Smooth muscle cell of the brain vasculature (primary cell): ENCODE data around the gene THSD4.
"Not testable (repeated sequence)": the region's sequence is repeated elsewhere in the genome, so short reads cannot be mapped to it uniquely, and the experiment has no call there.

Experiments
- DNase-seq: peaks from one replicate; pipeline ENCODE4 v3.0.0-alpha.2; 2012; ENCODE audit warnings: low read depth, low spot score

THSD4 gene

DNA sequence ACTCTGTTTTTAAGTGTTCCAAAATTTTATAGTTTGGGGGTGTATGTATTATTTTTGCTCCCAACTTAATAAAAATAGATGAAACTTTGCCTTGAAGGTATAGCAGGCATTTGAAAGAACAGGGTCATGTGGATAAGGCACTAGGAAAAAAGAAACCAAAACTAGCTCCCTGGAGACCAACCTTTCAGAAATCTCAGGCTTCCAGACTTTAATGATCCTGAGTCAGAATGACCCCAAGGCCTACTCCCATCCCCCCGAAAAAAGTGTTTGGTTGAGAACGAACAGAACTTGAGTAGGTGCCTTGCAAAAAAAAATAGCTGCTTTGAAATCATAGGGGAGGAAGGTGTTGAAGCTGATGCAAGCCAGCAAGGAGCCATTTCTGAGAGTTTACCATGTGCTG lies 309.5 kb downstream of the THSD4 start:
- DNase-seq: no peak

DNA sequence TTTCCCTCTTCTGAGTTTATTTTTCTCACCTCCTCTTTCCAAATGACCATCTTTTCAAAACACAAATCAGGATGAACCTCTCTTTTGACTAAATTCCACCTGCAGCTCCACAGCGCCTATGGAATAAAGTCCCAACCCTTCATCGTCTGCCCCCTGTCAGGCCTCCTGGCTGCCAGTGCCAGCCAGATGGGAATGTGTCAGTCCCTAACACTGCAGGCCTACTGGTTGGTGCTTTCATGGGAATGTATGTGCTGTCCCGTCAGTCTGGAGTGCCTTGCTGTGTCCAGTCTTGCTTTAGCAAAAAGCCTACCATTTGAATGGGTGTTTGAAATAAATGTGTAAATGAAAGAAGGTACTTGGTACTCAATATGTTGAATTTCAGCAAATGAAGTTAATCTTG lies 310.1 kb downstream of the THSD4 start:
- DNase-seq: no peak

DNA sequence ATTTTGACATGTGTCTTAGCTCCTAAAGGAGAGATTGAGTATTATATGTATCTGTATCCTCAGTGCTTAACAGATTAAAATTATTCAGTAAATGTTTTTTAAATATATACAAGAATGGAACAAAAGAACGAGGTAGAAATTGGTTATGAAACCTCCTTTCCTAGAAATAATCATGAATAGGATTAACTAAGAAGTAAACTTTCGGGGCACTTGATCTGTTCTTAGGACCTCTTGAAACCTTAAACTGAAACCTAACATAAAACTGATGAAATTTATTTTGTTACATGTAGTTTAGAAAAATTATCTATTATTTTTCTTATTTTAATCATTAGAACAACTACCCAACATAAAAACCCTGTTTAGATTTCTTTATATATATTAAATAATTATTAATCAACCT lies 311.5 kb downstream of the THSD4 start:
- DNase-seq: no peak

DNA sequence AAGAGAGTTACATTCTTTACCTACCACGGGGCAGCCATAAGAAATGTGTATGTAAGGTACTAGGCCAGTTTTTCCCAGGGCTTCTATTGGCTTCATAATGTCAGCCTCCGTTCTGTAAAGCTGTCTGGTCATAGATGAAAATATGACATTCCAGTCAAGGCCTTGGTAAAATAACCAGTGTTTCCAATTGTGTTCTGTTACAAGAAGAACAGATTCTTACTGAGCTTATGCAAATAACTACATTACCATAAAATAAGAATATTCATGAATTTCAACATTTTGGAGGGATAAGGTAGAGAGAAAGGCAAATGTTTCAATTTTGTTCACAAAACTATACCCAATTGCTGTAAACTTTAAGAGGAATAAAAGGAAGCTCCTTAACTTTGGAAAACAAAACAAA lies 315.5 kb downstream of the THSD4 start:
- no peak for DNase-seq

DNA sequence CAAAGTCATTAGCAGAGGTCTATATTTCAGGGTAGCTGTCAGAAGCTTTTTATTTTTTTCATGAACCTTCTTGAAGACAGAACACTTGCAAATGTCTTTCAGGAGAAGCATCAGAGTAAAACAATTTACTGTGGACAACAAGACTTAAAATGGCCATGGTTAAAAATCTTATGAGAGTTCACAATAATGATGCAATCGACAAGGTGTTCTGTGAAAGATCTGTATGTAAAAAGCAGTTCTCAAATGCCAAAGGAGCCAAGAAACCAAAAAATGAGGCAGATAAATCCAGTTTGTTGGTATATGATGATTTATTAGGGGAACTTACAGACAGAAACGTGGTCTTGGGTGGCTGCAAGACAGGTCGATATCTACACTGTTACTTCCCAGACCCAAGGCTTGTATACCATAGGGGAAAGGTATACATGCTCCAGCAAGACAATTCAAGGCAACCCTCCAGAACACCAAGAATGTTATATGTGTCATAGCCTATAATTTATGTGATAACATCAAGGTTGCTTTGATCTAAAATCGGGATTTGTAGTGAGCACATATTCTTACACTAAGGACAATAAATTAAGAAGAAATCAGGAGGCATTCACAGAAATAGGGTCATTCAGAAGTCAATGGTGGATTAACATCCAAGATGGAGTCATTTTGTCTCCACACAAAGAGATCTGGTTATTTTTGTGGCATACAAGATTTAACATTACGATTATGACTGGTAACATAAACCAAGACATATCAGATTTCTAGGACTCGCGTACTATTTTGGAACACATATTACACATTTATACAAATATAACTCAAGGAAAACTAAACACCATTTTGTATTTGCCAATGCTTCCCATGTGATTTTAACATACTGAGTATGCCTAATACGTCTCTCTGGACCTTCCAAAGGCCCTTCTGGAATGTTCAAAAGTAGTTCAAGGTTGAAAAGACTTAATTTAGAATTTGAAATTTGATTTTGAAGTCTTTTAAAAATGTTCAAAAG lies 316.4 kb downstream of the THSD4 start:
- DNase-seq: no peak

DNA sequence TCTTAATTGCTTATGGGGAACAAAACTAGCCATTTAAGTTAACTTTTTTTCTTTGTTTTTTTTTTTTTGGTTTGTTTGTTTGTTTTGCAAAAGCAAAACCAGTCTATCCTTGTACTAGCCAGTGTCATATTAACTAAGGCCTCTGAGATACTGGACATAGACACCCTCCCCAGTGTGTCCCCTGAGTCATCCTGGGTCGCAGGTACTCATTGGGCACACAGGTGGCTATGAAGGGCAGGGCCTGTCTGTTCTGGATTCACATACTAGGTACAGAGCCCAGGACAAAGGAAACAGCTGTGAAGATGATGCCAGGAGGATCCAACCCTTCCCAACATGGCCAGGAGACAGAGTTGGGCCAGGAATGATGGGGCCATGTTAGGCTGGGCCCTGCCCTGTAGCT lies 318.1 kb downstream of the THSD4 start:
- no peak for DNase-seq

DNA sequence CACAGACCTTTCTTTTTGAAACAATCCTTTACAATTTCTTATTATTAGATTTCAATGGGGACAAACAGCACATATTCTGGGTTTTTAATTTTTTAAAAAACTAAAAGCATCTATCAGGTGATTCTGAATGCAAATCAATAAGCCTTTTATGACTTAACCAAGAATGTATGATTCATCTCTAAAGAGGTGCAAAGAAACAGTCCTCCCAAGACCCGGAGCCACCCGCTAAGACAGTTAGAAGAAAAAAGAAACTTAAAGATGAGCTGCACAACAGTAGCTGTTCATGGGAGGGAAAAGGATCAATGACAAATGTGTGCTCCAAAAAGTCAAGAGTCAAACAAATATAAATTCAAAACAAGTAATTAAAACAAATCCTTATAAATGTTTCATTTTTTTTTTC lies 319.5 kb downstream of the THSD4 start:
- no peak for DNase-seq

DNA sequence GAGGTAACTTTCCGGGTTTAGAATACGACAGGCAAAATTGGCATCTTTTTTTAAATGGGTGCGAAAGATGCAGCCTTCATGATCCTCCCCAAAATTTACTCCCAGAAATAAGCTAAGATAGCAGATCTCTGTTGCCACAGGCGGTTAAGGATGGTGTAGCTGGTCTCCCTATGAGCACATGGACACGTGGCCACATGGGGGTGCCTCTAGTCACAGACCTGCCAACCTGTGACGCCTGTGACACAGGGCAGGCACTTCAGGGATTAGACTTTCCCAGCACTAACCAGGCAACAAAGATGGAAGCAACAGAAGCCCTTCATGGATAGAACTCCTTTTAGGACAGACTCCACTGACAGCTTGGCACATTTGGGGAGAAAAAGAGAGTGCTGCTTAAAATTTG lies 320.3 kb downstream of the THSD4 start:
- DNase-seq: no peak

DNA sequence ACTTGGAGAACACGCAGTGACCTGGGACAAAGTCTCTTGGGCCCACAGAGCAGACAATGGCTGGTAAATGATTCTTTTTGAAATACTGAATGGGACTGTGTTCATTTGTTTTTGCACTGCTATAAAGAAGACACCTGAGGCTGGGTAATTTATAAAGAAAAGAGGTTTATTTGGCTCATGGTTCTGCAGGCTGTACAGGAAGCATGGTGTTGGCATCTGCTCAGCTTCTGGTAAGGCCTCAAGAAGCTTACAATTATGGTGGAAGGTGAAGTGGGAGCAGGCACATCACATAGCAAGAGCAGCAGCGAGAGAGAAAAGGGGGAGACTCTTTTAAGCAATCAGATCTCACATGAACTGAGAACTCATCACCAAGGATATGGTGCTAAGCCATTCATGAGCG lies 321.6 kb downstream of the THSD4 start:
- no peak for DNase-seq

DNA sequence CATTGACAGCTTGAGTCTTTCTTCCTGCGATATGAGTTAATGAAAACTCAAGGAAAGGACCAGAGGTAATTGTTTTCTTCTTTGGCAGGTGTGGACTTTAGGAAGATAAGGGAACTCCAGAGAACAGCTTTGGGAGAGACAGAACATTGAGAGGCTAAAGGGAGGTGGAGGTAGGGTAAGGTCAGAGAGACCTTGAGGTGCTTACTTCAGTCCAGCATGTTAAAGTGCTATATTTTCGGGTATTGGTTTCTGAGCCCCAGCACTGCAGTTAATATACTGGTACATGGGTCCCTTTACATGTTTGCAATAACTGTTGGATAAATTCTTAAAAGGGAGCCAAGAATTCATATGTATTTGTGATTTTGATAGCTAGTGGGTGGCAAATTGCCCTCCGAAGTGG lies 322.1 kb downstream of the THSD4 start:
- no peak for DNase-seq

DNA sequence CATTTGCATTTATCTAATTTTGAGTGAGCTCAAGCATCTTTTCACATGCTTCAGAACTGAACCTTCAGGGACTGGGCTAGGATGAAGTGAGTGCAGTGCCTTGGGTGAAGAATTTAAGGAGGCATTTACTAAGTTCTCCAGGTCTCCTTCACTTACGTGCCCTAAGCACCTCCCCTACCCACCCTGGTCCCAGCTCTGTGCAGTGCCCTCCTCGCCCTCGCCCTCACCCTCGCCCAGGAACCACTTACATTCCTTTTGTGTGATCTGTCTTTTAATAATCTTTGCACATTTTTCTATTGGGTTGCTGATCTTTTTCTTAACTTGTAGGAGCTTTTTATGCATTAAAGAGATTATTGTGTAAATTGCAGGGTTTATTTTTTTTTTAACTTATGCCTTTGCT lies 322.6 kb downstream of the THSD4 start:
- no peak for DNase-seq

DNA sequence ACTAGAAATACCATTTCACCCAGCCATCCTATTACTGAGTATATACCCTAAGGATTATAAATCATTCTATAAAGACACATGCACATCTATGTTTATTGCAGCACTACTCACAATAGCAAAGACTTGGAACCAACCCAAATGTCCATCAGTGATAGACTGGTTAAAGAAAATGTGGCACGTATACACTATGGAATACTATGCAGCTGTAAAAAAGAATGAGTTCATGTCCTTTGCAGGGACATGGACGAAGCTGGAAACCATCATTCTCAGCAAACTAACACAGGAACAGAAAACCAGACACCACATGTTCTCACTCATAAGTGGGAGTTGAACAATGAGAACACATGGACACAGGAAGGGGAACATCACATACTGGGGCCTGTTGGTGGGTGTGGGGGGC lies 324.2 kb downstream of the THSD4 start:
- not testable (repeated sequence) for DNase-seq

DNA sequence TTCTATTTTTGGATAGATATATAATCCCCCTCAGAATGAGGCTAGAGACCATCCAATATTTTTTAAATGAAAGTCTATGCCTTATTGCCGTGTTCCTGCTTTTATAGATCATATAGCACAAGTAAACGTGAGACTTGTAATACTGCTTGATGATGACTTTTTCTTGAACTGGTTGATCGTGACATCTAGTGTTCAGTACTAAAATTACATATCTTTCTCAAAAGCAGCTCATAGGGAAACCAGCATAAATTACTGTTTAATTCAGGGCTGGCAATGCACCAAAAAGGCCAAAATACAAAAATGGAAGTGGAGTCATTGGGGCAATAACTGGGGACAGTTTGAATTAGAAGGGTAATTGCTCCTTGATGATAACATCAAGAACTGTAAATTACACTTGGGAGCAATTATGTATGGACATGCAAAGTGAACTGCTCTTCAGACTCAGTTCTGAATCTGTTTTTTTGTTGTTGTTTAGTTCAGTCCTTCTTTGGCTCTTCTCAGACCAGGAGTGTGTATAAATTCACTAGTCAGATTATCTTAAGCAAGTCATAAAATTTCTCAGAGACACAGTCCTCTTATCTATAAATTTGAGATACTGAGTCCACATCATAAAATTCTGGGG lies 325.3 kb downstream of the THSD4 start:
- no peak for DNase-seq

DNA sequence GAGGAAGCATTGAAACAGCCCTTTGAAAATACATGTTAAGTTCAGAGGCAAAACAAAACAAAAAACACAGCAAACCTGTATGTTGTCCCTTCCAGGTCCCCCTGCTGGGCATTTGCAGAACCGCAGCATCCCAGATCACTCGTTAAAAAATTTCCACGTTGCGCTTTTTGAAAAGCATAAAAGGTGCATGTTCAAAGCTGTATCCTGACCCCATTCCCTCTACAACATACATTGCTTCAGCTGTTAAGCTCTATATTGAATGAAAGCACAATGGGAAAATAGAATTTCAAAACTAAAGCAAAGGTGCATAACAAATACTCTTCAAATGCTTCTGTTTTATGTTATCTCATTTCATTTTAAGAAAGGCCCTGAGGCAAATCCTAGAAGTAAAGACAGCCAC lies 328.3 kb downstream of the THSD4 start:
- DNase-seq: no peak

DNA sequence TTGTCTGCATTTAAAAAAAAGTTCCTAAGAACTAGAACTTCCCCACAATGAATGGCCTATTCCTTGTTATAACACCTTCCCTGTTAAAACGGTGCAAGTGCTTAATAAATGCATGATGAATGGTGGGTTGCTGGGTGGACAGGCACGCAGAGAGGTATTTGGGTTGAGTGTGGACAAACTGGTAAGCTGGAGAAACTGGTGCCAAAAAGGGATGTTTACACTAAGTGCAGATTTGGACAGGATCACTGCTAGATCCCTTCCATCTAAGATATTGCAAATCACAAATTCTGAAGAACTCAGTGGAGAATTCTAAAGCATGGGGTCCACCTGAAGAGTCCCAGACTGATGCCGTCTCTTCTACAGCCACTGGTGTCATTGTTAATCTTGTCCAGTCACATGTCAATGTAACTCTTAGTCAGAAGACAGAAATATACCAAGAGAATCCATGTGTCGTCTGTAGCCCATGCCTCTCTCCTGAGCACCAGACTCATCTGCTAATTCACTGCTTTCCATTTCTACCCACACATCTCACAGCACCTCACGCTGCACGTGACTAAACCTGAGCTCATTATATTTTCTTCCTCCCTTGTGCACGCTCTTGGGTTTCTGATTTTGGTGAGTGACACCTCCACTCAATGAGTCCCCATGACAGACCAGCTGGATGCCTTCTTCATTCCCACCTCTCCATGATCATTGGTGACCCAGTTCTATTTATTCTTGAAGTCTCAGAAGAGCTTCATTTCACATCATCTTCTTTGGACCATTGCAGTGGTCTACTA lies 328.9 kb downstream of the THSD4 start:
- DNase-seq: no peak

DNA sequence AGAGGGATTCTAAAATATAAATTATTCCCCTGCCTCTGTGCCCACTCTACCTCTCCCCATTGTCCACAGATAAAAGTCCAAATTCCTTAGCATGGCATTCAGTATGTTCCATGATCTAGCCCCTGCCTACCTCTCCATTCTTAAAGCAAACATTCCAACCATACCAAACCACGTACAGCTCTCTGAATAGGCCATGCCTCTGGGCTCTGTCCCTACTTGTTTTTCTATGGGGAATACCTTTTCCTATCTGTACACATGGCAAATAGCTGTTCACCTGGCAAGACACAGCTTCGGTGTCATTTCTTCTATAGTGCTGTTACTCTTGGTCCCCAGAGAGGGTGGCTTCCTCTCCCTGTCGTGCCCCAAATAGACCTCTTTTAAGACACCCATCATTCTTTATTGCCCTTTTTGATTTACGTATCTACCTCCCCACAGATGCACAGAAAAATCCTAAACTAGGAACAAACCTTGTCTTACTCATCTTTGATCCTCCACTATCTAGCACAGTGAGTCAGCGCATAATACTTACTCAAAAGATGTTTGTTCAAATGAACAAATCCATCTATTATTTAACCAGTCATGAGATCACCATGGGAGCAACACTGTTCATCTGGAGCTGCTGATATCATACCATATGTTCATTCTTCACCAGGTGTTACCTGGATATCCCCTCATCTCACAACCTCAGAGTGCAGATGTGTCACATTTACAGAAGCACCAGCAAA lies 329.8 kb downstream of the THSD4 start:
- DNase-seq: no peak

DNA sequence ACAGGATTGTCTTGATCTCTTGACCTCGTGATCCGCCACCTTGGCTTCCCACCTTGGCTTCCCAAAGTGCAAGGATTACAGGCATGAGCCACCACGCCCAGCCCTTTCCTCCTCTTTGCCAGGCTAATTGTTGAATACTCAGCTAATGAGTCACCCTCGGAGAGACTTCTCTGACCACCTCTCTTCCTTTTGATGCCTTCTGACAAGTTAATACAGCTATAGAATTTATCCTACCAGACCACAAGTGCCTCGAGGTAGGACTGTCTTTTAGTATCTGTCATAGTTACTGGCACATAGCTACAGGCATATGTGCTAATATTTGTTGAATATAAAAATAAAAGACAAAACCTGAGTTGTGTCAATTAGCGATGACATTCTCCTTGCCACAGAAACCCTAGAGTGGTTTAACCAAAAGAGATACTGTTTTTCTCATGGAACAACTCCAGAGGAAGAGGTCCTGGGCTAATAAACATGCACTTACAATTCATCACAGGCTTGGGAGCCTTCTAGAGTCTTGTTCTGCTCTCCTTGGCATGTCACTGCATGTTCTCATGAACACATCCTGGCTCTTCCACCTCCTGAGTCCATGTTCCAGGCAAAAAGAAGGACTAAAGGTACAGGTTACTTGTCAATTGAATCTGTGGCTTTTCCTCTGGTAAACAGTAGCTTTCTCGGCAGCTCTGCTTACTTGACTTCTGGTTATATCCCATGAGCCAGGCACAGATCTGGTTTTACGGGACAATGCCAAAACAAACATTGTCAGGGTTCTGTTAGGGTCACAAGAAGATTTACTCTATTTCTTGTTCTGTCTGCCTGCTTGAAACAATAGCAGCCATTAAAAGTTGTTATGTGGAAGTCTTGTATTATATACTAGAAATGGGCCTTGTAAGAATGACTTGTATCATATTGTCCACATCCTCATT lies 332.3 kb downstream of the THSD4 start:
- DNase-seq: no peak

DNA sequence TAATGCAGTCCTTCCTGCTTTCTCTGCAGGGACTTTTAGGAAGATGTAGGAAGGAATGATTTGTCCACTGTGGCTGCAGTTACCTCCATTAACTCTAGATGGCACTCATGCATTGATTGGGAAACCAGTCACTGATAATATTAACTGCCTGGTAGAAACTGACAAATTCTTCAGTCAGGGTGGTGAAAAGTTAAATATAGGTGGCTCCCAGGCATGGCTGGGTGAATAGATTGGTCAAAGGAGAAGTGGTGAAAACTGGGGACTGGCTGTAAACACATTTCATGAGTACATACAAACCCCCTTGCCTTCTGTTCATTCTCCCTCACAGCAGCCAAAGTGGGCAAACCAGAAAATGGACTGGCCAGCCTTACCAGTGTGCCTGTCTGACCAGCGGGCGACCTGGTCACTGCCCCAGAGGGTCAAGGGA lies 333.4 kb downstream of the THSD4 start:
- no peak for DNase-seq

DNA sequence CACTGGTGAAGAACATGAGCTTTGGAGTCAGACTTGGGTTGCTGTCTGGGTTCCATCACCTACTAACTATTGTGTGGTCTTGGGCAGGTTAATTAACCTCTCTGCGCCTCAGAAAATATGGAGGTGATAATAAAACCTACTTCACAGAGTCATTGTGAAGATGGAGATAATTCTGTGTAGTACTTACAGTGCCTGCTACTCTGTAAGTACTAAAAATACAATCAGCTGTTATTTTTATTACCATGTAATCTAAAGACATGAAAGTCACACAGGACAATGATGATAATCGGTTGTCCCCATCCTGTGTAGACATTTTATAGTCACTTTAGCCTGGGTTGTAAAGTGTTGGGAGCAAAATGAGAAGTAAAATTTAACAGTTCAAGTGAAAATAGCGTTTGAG lies 334.1 kb downstream of the THSD4 start:
- no peak for DNase-seq

DNA sequence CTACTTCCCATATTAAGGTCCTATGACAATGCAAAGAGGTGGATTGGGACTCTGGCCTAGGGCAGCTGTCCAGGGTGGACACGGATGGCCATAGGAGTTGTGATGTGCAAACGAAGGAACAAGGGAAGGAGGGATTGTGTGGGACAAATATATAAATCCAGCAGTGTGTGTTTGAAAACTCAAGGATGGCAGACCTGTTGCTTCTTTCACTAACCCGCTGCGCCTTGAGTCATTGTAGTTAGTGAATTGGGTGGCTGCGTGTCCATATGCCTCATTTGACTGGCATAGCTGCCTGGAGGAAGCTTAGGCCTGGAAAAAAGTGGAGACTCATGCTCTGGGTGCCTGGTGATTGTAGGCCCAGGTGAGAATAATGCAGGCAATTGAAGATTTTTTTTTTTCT lies 334.7 kb downstream of the THSD4 start:
- no peak for DNase-seq

DNA sequence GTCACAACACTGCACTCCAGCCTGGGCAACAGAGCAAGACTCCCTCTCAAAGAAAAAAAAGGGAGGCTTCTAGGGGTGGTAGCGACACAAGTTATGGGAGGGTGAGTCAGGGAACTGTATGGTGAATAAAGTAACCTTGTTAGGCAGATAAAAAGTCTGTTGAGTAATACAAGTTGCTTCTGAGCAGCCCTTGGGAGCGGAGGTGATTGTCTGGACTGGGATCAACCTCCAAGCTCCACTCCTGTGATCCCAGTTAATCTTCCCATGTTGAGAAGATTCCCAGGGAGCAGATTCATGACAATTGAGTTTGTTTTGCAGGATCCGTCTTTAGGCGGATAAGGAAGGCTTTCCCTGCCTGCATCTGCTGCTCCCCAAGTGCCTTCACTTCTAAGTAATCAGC lies 335.9 kb downstream of the THSD4 start:
- DNase-seq: no peak
